HepG2 (cell line): ENCODE results near the gene GNAL. TPM values are rescaled to one million over a fixed set of nuclear protein-coding genes. Genes with fewer than 3 reads are reported as not detected.

Experiments
- GZF1 ChIP-seq: sonication (generic); formaldehyde crosslinking; IDR thresholded peaks from 2 replicates; pipeline ENCODE4 v1.5.1; 2020; ENCODE audit warnings: mild to moderate bottlenecking, missing genetic modification reagents
- KAT2B ChIP-seq: fragments of 150-350 bp; IDR thresholded peaks from 2 replicates; pipeline ENCODE4 v1.6.1; 2014; ENCODE audit warnings: low read depth, low read length, borderline replicate concordance
- KAT7 ChIP-seq: IDR thresholded peaks from 2 replicates; pipeline ENCODE4 v1.6.1; 2018; ENCODE audit warnings: borderline replicate concordance, missing compliant biosample characterization
- KDM5B ChIP-seq: sonication (generic); formaldehyde crosslinking; IDR thresholded peaks from 2 replicates; pipeline ENCODE4 v1.4.0; 2020; ENCODE audit warnings: missing genetic modification reagents, mild to moderate bottlenecking, borderline replicate concordance
- KLF6 ChIP-seq: IDR thresholded peaks from 2 replicates; pipeline ENCODE4 v1.8.0; 2016; ENCODE audit warnings: missing biosample characterization, missing genetic modification reagents
- MAFG ChIP-seq: sonication (generic); formaldehyde crosslinking; IDR thresholded peaks from 2 replicates; pipeline ENCODE4 v1.5.1; 2020; ENCODE audit warnings: mild to moderate bottlenecking, missing genetic modification reagents
- MEIS1 ChIP-seq: sonication (generic); formaldehyde crosslinking; IDR thresholded peaks from 2 replicates; pipeline ENCODE4 v1.9.0; 2021; ENCODE audit warnings: mild to moderate bottlenecking, missing genetic modification reagents, moderate library complexity, borderline replicate concordance
- PHF5A ChIP-seq: IDR thresholded peaks from one replicate; pipeline ENCODE4 v1.6.1; 2018; ENCODE audit warnings: low read depth, missing genetic modification reagents; ENCODE audit not compliant: unreplicated experiment
- SMAD3 ChIP-seq: sonication (generic); formaldehyde crosslinking; IDR thresholded peaks from 2 replicates; pipeline ENCODE4 v1.4.0; 2020; ENCODE audit warnings: missing genetic modification reagents
- ZIK1 ChIP-seq: sonication (generic); formaldehyde crosslinking; IDR thresholded peaks from 2 replicates; pipeline ENCODE4 v1.5.0; 2020; ENCODE audit warnings: mild to moderate bottlenecking, low read depth, missing genetic modification reagents, borderline replicate concordance
- ZNF205 ChIP-seq: IDR thresholded peaks from 2 replicates; pipeline ENCODE4 v1.6.1; 2018; ENCODE audit warnings: missing biosample characterization, missing genetic modification reagents
- ZNF850 ChIP-seq: sonication (generic); formaldehyde crosslinking; conservative IDR thresholded peaks from 2 replicates; pipeline ENCODE4 v1.9.0; 2021; ENCODE audit warnings: mild to moderate bottlenecking, missing genetic modification reagents
- polyA plus RNA-seq, 8 experiments: library from polyadenylated mRNA; depleted of rRNA in 3 of 8; stranded (reverse) in 7 of 8; unstranded in 1 of 8; fragments of >200 nt; fragmentation: Illumina TruSeq in 4 of 8; extraction: Trizol in 4 of 8; gene quantifications; 2 replicates each; pipeline versions ENCODE4 v1.2.1 to v1.2.3, GENCODE V29; 2011 to 2016; ENCODE audit warnings: low read depth in 4 of 8, missing spikeins in 1 of 8, mixed read lengths in 1 of 8; ENCODE audit not compliant: insufficient read depth in 1 of 8
- total RNA-seq, 5 experiments: library from RNA; depleted of rRNA; stranded (reverse); fragments of >200 nt; fragmentation: Illumina TruSeq; extraction: Trizol; gene quantifications; 2 replicates each; pipeline ENCODE4 v1.2.3, GENCODE V29; 2016; ENCODE audit warnings: low read depth in 1 of 5
- TF ChIP-seq, protein P1 (sequence below): sonication (generic); formaldehyde crosslinking; IDR thresholded peaks from 2 replicates; pipeline ENCODE4 v1.4.0; 2020; ENCODE audit warnings: missing genetic modification reagents
- TF ChIP-seq, protein P2 (sequence below): sonication (generic); formaldehyde crosslinking; IDR thresholded peaks from 2 replicates; pipeline ENCODE4 v1.4.0; 2020; ENCODE audit warnings: missing genetic modification reagents
- TF ChIP-seq, protein P3 (sequence below): sonication (generic); formaldehyde crosslinking; IDR thresholded peaks from 2 replicates; pipeline ENCODE4 v1.4.0; 2020; ENCODE audit warnings: mild to moderate bottlenecking, missing genetic modification reagents
- TF ChIP-seq, protein P4 (sequence below): sonication (generic); formaldehyde crosslinking; IDR thresholded peaks from 2 replicates; pipeline ENCODE4 v1.4.0; 2020; ENCODE audit warnings: missing genetic modification reagents
- TF ChIP-seq, protein P5 (sequence below): sonication (generic); formaldehyde crosslinking; IDR thresholded peaks from 2 replicates; pipeline ENCODE4 v1.5.0; 2020; ENCODE audit warnings: missing genetic modification reagents
- TF ChIP-seq, protein P6 (sequence below): sonication (generic); formaldehyde crosslinking; IDR thresholded peaks from 2 replicates; pipeline ENCODE4 v1.4.0; 2020; ENCODE audit warnings: missing genetic modification reagents
- TF ChIP-seq, protein P7 (sequence below): sonication (generic); formaldehyde crosslinking; IDR thresholded peaks from 2 replicates; pipeline ENCODE4 v1.8.1; 2023; ENCODE audit warnings: missing genetic modification reagents, mild to moderate bottlenecking, borderline replicate concordance
- TF ChIP-seq, protein P8 (sequence below): sonication (generic); formaldehyde crosslinking; IDR thresholded peaks from 2 replicates; pipeline ENCODE4 v1.4.0; 2020; ENCODE audit warnings: missing genetic modification reagents

Gene GNAL
- total and polyA plus RNA-seq, 2 of the 13 experiments (the other 11 are each of a cell fraction or from before 2014, with no cell fraction given), result 0.87 to 1.4 TPM

DNA sequence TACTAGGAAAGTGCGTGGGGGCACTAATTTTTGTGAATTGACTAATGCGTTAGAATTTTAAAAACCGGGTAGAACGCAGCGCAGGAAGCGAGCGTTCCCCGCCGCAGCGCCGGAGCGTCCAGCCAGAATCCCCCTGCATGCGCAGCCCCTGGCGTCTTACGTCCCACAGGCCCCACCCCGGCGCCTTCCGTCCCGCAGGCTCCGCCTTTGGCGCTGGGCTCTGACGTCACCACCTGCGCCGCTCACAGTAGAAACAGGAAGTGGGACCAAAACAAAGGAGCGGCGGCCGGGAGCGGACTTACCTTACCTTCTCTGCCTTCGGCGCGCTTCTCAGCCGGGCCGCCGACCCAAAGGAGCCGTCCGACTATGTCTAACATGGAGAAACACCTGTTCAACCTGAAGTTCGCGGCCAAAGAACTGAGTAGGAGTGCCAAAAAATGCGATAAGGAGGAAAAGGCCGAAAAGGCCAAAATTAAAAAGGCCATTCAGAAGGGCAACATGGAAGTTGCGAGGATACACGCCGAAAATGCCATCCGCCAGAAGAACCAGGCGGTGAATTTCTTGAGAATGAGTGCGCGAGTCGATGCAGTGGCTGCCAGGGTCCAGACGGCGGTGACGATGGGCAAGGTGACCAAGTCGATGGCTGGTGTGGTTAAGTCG is 162.2 kb downstream of the GNAL start, which contains the start of gene CHMP1B (continued):
- TF ChIP-seq, protein P1, sequence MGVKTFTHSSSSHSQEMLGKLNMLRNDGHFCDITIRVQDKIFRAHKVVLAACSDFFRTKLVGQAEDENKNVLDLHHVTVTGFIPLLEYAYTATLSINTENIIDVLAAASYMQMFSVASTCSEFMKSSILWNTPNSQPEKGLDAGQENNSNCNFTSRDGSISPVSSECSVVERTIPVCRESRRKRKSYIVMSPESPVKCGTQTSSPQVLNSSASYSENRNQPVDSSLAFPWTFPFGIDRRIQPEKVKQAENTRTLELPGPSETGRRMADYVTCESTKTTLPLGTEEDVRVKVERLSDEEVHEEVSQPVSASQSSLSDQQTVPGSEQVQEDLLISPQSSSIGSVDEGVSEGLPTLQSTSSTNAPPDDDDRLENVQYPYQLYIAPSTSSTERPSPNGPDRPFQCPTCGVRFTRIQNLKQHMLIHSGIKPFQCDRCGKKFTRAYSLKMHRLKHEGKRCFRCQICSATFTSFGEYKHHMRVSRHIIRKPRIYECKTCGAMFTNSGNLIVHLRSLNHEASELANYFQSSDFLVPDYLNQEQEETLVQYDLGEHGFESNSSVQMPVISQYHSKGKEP, result 0 out of 2 replicates have a peak, but pooled peaks have one; percentile 10
- TF ChIP-seq PHF5A (CRISPR knock-in tag) (peak; percentile 67), KAT2B (no peak), ZIK1 (no peak), ZNF205 (CRISPR knock-in tag) (peak; percentile 72), ZNF850 (no peak), KAT7 (CRISPR knock-in tag) (peak; percentile 87; the same call in 1 of the 2 replicates), GZF1 (CRISPR knock-in tag) (no peak), MAFG (CRISPR knock-in tag) (peak; percentile 66; the same call in 1 of the 2 replicates), KDM5B (peak; percentile 66; the same call in 1 of the 2 replicates), KLF6 (CRISPR knock-in tag) (no peak; the same call in 1 of the 2 replicates), SMAD3 (CRISPR knock-in tag) (peak; percentile 65), MEIS1 (CRISPR knock-in tag) (0 out of 2 replicates have a peak, but pooled peaks have one; percentile 33)
- TF ChIP-seq, protein P2, sequence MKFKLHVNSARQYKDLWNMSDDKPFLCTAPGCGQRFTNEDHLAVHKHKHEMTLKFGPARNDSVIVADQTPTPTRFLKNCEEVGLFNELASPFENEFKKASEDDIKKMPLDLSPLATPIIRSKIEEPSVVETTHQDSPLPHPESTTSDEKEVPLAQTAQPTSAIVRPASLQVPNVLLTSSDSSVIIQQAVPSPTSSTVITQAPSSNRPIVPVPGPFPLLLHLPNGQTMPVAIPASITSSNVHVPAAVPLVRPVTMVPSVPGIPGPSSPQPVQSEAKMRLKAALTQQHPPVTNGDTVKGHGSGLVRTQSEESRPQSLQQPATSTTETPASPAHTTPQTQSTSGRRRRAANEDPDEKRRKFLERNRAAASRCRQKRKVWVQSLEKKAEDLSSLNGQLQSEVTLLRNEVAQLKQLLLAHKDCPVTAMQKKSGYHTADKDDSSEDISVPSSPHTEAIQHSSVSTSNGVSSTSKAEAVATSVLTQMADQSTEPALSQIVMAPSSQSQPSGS (CRISPR knock-in tag), result peak; percentile 91
- TF ChIP-seq, protein P3, sequence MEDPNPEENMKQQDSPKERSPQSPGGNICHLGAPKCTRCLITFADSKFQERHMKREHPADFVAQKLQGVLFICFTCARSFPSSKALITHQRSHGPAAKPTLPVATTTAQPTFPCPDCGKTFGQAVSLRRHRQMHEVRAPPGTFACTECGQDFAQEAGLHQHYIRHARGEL, result no peak
- TF ChIP-seq, protein P4, sequence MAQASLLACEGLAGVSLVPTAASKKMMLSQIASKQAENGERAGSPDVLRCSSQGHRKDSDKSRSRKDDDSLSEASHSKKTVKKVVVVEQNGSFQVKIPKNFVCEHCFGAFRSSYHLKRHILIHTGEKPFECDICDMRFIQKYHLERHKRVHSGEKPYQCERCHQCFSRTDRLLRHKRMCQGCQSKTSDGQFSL, result peak; percentile 34; the same call in 1 of the 2 replicates
- TF ChIP-seq, protein P5, sequence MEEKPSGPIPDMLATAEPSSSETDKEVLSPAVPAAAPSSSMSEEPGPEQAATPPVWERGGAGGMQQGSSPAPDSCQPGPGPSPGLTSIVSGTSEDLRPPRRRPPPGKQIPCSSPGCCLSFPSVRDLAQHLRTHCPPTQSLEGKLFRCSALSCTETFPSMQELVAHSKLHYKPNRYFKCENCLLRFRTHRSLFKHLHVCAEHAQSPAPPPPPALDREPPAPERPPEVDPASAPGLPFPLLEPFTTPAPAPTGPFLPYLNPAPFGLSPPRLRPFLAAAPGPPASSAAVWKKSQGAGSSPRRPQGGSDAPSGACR (CRISPR knock-in tag), result no peak
- TF ChIP-seq, protein P6, sequence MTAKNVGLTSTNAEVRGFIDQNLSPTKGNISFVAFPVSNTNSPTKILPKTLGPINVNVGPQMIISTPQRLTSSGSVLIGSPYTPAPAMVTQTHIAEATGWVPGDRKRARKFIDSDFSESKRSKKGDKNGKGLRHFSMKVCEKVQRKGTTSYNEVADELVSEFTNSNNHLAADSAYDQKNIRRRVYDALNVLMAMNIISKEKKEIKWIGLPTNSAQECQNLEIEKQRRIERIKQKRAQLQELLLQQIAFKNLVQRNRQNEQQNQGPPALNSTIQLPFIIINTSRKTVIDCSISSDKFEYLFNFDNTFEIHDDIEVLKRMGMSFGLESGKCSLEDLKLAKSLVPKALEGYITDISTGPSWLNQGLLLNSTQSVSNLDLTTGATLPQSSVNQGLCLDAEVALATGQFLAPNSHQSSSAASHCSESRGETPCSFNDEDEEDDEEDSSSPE, result peak; percentile 66
- TF ChIP-seq, protein P7, sequence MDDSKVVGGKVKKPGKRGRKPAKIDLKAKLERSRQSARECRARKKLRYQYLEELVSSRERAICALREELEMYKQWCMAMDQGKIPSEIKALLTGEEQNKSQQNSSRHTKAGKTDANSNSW (CRISPR knock-in tag), result no peak
- TF ChIP-seq, protein P8, sequence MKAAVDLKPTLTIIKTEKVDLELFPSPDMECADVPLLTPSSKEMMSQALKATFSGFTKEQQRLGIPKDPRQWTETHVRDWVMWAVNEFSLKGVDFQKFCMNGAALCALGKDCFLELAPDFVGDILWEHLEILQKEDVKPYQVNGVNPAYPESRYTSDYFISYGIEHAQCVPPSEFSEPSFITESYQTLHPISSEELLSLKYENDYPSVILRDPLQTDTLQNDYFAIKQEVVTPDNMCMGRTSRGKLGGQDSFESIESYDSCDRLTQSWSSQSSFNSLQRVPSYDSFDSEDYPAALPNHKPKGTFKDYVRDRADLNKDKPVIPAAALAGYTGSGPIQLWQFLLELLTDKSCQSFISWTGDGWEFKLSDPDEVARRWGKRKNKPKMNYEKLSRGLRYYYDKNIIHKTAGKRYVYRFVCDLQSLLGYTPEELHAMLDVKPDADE (CRISPR knock-in tag), result 0 out of 2 replicates have a peak, but pooled peaks have one; percentile 43
